HepG2 (cell line): ENCODE data around the gene CEACAM21. TPM values are rescaled to one million over a fixed set of nuclear protein-coding genes. Genes with fewer than 3 reads are reported as not detected.

Experiments
- ATAC-seq: fragments of 200-7000 bp; cut with Tn5 transposase; 3 replicates; pipeline ENCODE4 v1.9.1; 2020; ENCODE audit warnings: mild to moderate bottlenecking, moderate library complexity
- BruUV-seq: library from RNA; stranded (reverse); fragments of 400-500 nt; replicated peaks from 2 replicates; lab custom pipeline; 2021; lab: Mats Ljungman, UMichigan
- CTCF ChIA-PET: fragments of 300-600 bp; formaldehyde crosslinking; extraction: SDS; loops from one replicate; lab custom pipeline; 2021; ENCODE audit warnings: low total read pairs, inconsistent platforms, low intra/inter-chr PET ratio; lab: Yijun Ruan, JAX
- POLR2A ChIA-PET: fragments of 350-600 bp; sonication (Branson Sonifier 250); formaldehyde crosslinking; loops from one replicate; lab custom pipeline; 2020; ENCODE audit warnings: antibody characterized with exemption, inconsistent platforms; lab: Yijun Ruan, JAX
- DNase-seq: peaks from one replicate; pipeline ENCODE4 v3.0.0-alpha.2; 2015; ENCODE audit warnings: low spot score
- FAIRE-seq: peaks from 3 replicates; lab custom pipeline; 2011; peaks lifted over from hg19 to GRCh38; lab: Jason Lieb, UNC
- H2AFZ ChIP-seq: one replicate; pipeline ENCODE4 v1.6.1; 2011; ENCODE audit warnings: low read length, inconsistent platforms
- H3K27ac ChIP-seq: fragments of 300-600 bp; 3 replicates; pipeline ENCODE4 v1.8.0; 2011; ENCODE audit warnings: mixed run types, mild to moderate bottlenecking, mixed read lengths, low read length, inconsistent platforms; ENCODE audit not compliant: insufficient read depth; ENCODE audit errors: extremely low read length
- H3K27me3 ChIP-seq, 2 experiments: fragments of 200-600 bp in 1 of 2; 2 replicates in 1 of 2; 3 replicates in 1 of 2; pipeline versions ENCODE4 v1.6.0 to v1.8.0; 2011; ENCODE audit warnings: low read length in 2 of 2, mild to moderate bottlenecking in 2 of 2, moderate library complexity in 2 of 2, inconsistent platforms in 1 of 2; ENCODE audit not compliant: insufficient read depth in 2 of 2, control insufficient read depth in 1 of 2
- H3K36me3 ChIP-seq, 2 experiments: fragments of 200-600 bp in 1 of 2; replicated peaks in 1 of 2; 2 replicates in 1 of 2; 3 replicates in 1 of 2; pipeline versions ENCODE4 v1.5.1 to v1.8.0; 2011; ENCODE audit warnings: low read length in 2 of 2, inconsistent platforms in 1 of 2; ENCODE audit not compliant: insufficient read depth in 2 of 2, control insufficient read depth in 1 of 2
- H3K4me1 ChIP-seq: 2 replicates; pipeline ENCODE4 v1.5.1; 2012; ENCODE audit warnings: low read length, inconsistent platforms; ENCODE audit not compliant: insufficient read depth
- H3K4me2 ChIP-seq: 2 replicates; pipeline ENCODE4 v1.6.0; 2011; ENCODE audit warnings: low read depth, low read length, inconsistent platforms
- H3K4me3 ChIP-seq, 3 experiments: fragments of 200-600 bp in 1 of 3; sonication (generic), shearing (Covaris generic) in 1 of 3; replicated peaks in 1 of 3; 2 replicates each; pipeline ENCODE4 v1.5.1; 2011 to 2016; ENCODE audit warnings: low read length in 3 of 3, inconsistent platforms in 2 of 3, low read depth in 2 of 3, mild to moderate bottlenecking in 2 of 3, control low read depth in 1 of 3, mixed read lengths in 1 of 3; ENCODE audit not compliant: insufficient read depth in 1 of 3
- H3K79me2 ChIP-seq: one replicate; pipeline ENCODE4 v1.6.1; 2011; ENCODE audit warnings: low read length, inconsistent platforms; ENCODE audit not compliant: insufficient read depth
- H3K9ac ChIP-seq: 2 replicates; pipeline ENCODE4 v1.6.0; 2011; ENCODE audit warnings: mild to moderate bottlenecking, low read depth, low read length, inconsistent platforms; ENCODE audit not compliant: insufficient read depth
- H3K9me3 ChIP-seq: 2 replicates; pipeline ENCODE4 v1.5.1; 2012; ENCODE audit warnings: mild to moderate bottlenecking, low read length
- H4K20me1 ChIP-seq: 2 replicates; pipeline ENCODE4 v1.6.0; 2011; ENCODE audit warnings: inconsistent platforms, mild to moderate bottlenecking, low read length, moderate library complexity; ENCODE audit not compliant: insufficient read depth
- AKAP8 ChIP-seq: sonication (generic); formaldehyde crosslinking; IDR thresholded peaks from 2 replicates; pipeline ENCODE4 v1.5.1; 2020; ENCODE audit warnings: mild to moderate bottlenecking, missing genetic modification reagents
- BCLAF1 ChIP-seq: fragments of 450-650 bp; IDR thresholded peaks from 2 replicates; pipeline ENCODE4 v1.6.1; 2017; ENCODE audit warnings: mild to moderate bottlenecking
- ELK4 ChIP-seq: sonication (generic); formaldehyde crosslinking; IDR thresholded peaks from 2 replicates; pipeline ENCODE4 v1.9.0; 2021; ENCODE audit warnings: missing genetic modification reagents, borderline replicate concordance
- FOXA3 ChIP-seq: IDR thresholded peaks from 2 replicates; pipeline ENCODE4 v1.6.1; 2016; ENCODE audit warnings: missing genetic modification reagents, missing compliant biosample characterization
- FOXP1 ChIP-seq, 2 experiments: fragments of 450-650 bp in 1 of 2; IDR thresholded peaks; 2 replicates each; pipeline ENCODE4 v1.6.1; 2017 to 2018; ENCODE audit warnings: antibody characterized with exemption in 1 of 2
- HNF1B ChIP-seq: sonication (generic); formaldehyde crosslinking; IDR thresholded peaks from 2 replicates; pipeline ENCODE4 v1.5.1; 2020; ENCODE audit warnings: mild to moderate bottlenecking, moderate library complexity, missing genetic modification reagents
- NR0B2 ChIP-seq: sonication (generic); formaldehyde crosslinking; IDR thresholded peaks from 2 replicates; pipeline ENCODE4 v1.4.0; 2020; ENCODE audit warnings: mild to moderate bottlenecking, missing genetic modification reagents
- PHF8 ChIP-seq: sonication (generic); formaldehyde crosslinking; IDR thresholded peaks from 2 replicates; pipeline ENCODE4 v1.5.0; 2020; ENCODE audit warnings: missing genetic modification reagents
- PPARG ChIP-seq: conservative IDR thresholded peaks from 2 replicates; pipeline ENCODE4 v1.6.1; 2016; ENCODE audit warnings: missing biosample characterization, missing genetic modification reagents
- RAD21 ChIP-seq: fragments of 450-650 bp; formaldehyde crosslinking; IDR thresholded peaks from 2 replicates; pipeline ENCODE4 v1.5.0; 2020; ENCODE audit warnings: mild to moderate bottlenecking
- SMAD1 ChIP-seq: sonication (generic); formaldehyde crosslinking; IDR thresholded peaks from 2 replicates; pipeline ENCODE4 v1.4.0; 2020; ENCODE audit warnings: missing genetic modification reagents, low read depth, mild to moderate bottlenecking, borderline replicate concordance
- STAG1 ChIP-seq: sonication (generic); formaldehyde crosslinking; IDR thresholded peaks from 2 replicates; pipeline ENCODE4 v1.4.0; 2020; ENCODE audit warnings: missing genetic modification reagents
- TFAP4 ChIP-seq: sonication (generic); IDR thresholded peaks from 2 replicates; pipeline ENCODE4 v1.6.1; 2016; ENCODE audit warnings: low read depth, borderline replicate concordance
- ZNF180 ChIP-seq: sonication (generic); formaldehyde crosslinking; IDR thresholded peaks from 2 replicates; pipeline ENCODE4 v1.4.0; 2020; ENCODE audit warnings: low read depth, missing genetic modification reagents, borderline replicate concordance
- WGBS: methylation state at CpG from one replicate; pipeline ENCODE4 v1.1.6; 2017; ENCODE audit warnings: low lambda C conversion rate; 5-methylcytosine and 5-hydroxymethylcytosine counted together
- in situ Hi-C: cut with HindIII; loops from 2 replicates; pipeline ENCODE4 v1.10.0; 2017; ENCODE audit warnings: low pct_unique_long_range_greater_than_20kb; ENCODE audit not compliant: extremely low pct_ligation_motif_present
- intact Hi-C: fragments of 100-400 bp; cut with micrococcal nuclease; formaldehyde crosslinking; loops from one replicate; pipeline ENCODE4 v1.10.0; 2022; ENCODE audit not compliant: unreplicated experiment
- polyA plus RNA-seq, 8 experiments: library from polyadenylated mRNA; depleted of rRNA in 3 of 8; stranded (reverse) in 7 of 8; unstranded in 1 of 8; fragments of >200 nt; fragmentation: Illumina TruSeq in 4 of 8; extraction: Trizol in 4 of 8; gene quantifications; 2 replicates each; pipeline versions ENCODE4 v1.2.1 to v1.2.3, GENCODE V29; 2011 to 2016; ENCODE audit warnings: low read depth in 4 of 8, missing spikeins in 1 of 8, mixed read lengths in 1 of 8; ENCODE audit not compliant: insufficient read depth in 1 of 8
- total RNA-seq, 5 experiments: library from RNA; depleted of rRNA; stranded (reverse); fragments of >200 nt; fragmentation: Illumina TruSeq; extraction: Trizol; gene quantifications; 2 replicates each; pipeline ENCODE4 v1.2.3, GENCODE V29; 2016; ENCODE audit warnings: low read depth in 1 of 5
- TF ChIP-seq, protein P1 (sequence below): conservative IDR thresholded peaks from 2 replicates; pipeline ENCODE4 v1.6.1; 2018; ENCODE audit warnings: missing genetic modification reagents

CEACAM21 gene
- total and polyA plus RNA-seq, 2 of the 13 experiments (the other 11 are each of a cell fraction or from before 2014, with no cell fraction given), result 0.05 TPM; not detected in 1

DNA sequence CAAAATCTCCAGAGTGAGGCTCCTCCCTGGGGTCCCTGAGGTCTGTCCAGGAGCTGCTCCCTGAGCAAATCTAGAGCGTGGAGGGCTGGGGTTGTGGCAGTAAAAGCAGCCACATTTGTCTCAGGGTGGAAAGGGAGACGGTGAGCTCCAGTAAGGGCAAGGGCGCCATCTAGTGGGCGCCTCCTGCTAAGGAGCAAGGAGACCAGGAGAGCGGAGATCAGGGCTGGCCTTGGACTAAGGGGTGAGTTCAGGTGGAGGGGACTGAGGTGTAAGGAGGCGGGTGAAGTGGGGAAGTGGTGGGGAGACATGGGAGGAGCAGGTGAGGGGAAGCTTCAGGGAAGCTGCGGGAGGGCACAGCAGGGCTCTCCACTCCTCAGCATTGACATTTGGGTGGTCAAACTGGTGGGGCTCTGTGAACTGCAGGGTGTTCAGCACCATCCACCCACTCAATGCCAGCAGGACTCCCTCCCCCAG is 5.3 kb upstream of the CEACAM21 start:
- BruUV-seq, result no TSS peak
- Histone ChIP-seq H3K79me2 (no peaks in the 10 kb centered on the region), H3K27ac (no peak overlapping the region), H3K4me3 (no peak overlapping the region), H3K4me2 (no peak overlapping the region), H3K9ac (no peak overlapping the region), H3K36me3 (no peaks in the 10 kb centered on the region), H3K9me3 (no peaks in the 10 kb centered on the region), H2AFZ (no peak overlapping the region), H4K20me1 (no peaks in the 10 kb centered on the region), H3K4me1 (no peaks in the 10 kb centered on the region), H3K27me3 (0 out of 5 replicates have a peak, but pooled peaks cover 0 to 3% of the 10 kb centered on the region in 2 experiments)
- ChIA-PET POLR2A (no interaction called here), CTCF (interaction anchor here (1.3 to 2.0 kb wide), 2 partner anchors 29 to 121 kb away, joined by 8 to 37 read pairs; no protein-coding TSS in a partner anchor)
- WGBS, result 1% methylated on average over 7 of the region's 7 CpGs
- ATAC-seq (peak; percentile 95), FAIRE-seq (peak; percentile 21), DNase-seq (peak; percentile 59)
- in situ Hi-C loops (no loop called here), intact Hi-C loops (loop anchor here (1.0 kb wide), 1 partner anchor 121 kb away; no protein-coding TSS in a partner anchor)
- no peak for TF ChIP-seq SMAD1
- TF ChIP-seq TFAP4, result no peak
- TF ChIP-seq, protein P1, sequence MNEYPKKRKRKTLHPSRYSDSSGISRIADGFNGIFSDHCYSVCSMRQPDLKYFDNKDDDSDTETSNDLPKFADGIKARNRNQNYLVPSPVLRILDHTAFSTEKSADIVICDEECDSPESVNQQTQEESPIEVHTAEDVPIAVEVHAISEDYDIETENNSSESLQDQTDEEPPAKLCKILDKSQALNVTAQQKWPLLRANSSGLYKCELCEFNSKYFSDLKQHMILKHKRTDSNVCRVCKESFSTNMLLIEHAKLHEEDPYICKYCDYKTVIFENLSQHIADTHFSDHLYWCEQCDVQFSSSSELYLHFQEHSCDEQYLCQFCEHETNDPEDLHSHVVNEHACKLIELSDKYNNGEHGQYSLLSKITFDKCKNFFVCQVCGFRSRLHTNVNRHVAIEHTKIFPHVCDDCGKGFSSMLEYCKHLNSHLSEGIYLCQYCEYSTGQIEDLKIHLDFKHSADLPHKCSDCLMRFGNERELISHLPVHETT, result no peak
- no peak for TF ChIP-seq FOXA3 (CRISPR knock-in tag)
- peak; percentile 42; the same call in 1 of the 2 replicates for TF ChIP-seq HNF1B (CRISPR knock-in tag)
- TF ChIP-seq ZNF180 (CRISPR knock-in tag), result no peak
- no peak for TF ChIP-seq NR0B2 (CRISPR knock-in tag)
- peak; percentile 83 for TF ChIP-seq STAG1 (CRISPR knock-in tag)
- TF ChIP-seq RAD21 (CRISPR knock-in tag), result peak; percentile 78
- no peak for TF ChIP-seq FOXP1 (IDR thresholded peaks at IDR 0.05)
- TF ChIP-seq FOXP1 (CRISPR knock-in tag; IDR thresholded peaks at IDR 0.05), result no peak
- TF ChIP-seq PHF8 (CRISPR knock-in tag), result no peak
- no peak for TF ChIP-seq BCLAF1
- no peak for TF ChIP-seq ELK4
- no peak for TF ChIP-seq PPARG (CRISPR knock-in tag)
- TF ChIP-seq AKAP8 (CRISPR knock-in tag), result no peak
